Mesothelial cell of epicardium (in vitro differentiated cells): ENCODE results near the gene KHDC4. TPM values are rescaled to one million over a fixed set of nuclear protein-coding genes. Genes with fewer than 3 reads are reported as not detected.
A peak's percentile ranks its signal among the peaks of the same experiment; 100 is the strongest.

Experiments used
- DNase-seq, 2 experiments: peaks; one replicate each; pipeline ENCODE4 v3.0.0; 2021; ENCODE audit warnings: low spot score in 2 of 2; ENCODE audit not compliant: unreplicated experiment in 2 of 2
- H3K27ac Mint-ChIP-seq: 2 replicates; pipeline ENCODE4 v1.8.0; 2021; ENCODE audit warnings: mixed read lengths
- H3K27me3 Mint-ChIP-seq: 2 replicates; pipeline ENCODE4 v1.8.0; 2021; ENCODE audit warnings: low read depth, mixed read lengths
- H3K36me3 Mint-ChIP-seq: 2 replicates; pipeline ENCODE4 v1.8.0; 2021; ENCODE audit warnings: mixed read lengths
- H3K4me1 Mint-ChIP-seq: 2 replicates; pipeline ENCODE4 v1.8.0; 2021; ENCODE audit warnings: mixed read lengths
- H3K4me3 Mint-ChIP-seq: 2 replicates; pipeline ENCODE4 v1.8.0; 2021; ENCODE audit warnings: mild to moderate bottlenecking, moderate library complexity, mixed read lengths
- H3K9me3 Mint-ChIP-seq: 2 replicates; pipeline ENCODE4 v1.8.0; 2021; ENCODE audit warnings: mixed read lengths
- CTCF ChIP-seq: fragments of 200-600 bp; sonication (generic); IDR thresholded peaks from one replicate; pipeline ENCODE4 v1.5.0; 2021; ENCODE audit warnings: antibody characterized with exemption; ENCODE audit not compliant: unreplicated experiment
- total RNA-seq: library from RNA; stranded (reverse); gene quantifications from 3 replicates; pipeline ENCODE4 v1.2.1, GENCODE V29; 2021

The KHDC4 gene
- total RNA-seq, 1 donor from 2014 or later = 70.1 TPM

- peaks cover 16% of the 10 kb centered on the region for H3K36me3 Mint-ChIP-seq
- peaks cover 26% of the 10 kb centered on the region for H3K4me1 Mint-ChIP-seq
- no peak for TF ChIP-seq CTCF
- H3K4me3 Mint-ChIP-seq = no peak overlapping the region
- H3K9me3 Mint-ChIP-seq = no peaks in the 10 kb centered on the region
- no peaks in the 10 kb centered on the region for H3K27me3 Mint-ChIP-seq
- DNase-seq = no peak
- peak overlapping the region; percentile 51 for H3K27ac Mint-ChIP-seq
These were observed 35.2 kb upstream of the KHDC4 start for GRCh38 chr1:155969377-155969791.

GRCh38 chr1:155968670-155969069 lies 34.5 kb upstream of the KHDC4 start:
- H3K36me3 Mint-ChIP-seq = peaks cover 19% of the 10 kb centered on the region
- H3K4me1 Mint-ChIP-seq = peaks cover 22% of the 10 kb centered on the region

GRCh38 chr1:155968051-155968400 lies 33.8 kb upstream of the KHDC4 start:
- no peak for TF ChIP-seq CTCF
- Mint-ChIP-seq H3K9me3 (no peaks in the 10 kb centered on the region), H3K36me3 (peaks cover 19% of the 10 kb centered on the region), H3K27ac (peak overlapping the region; percentile 56), H3K4me1 (peaks cover 20% of the 10 kb centered on the region), H3K4me3 (no peak overlapping the region), H3K27me3 (no peaks in the 10 kb centered on the region)
- no peak for DNase-seq

More at GRCh38 chr1:155968670-155969069, 34.5 kb upstream of the KHDC4 start:
- Mint-ChIP-seq H3K27me3 (no peaks in the 10 kb centered on the region), H3K4me3 (no peak overlapping the region), H3K9me3 (no peaks in the 10 kb centered on the region), H3K27ac (peak overlapping the region; percentile 77)
- TF ChIP-seq CTCF = no peak
- DNase-seq = no peak

GRCh38 chr1:155967341-155968050 lies 33.3 kb upstream of the KHDC4 start:
- H3K27me3 Mint-ChIP-seq = no peaks in the 10 kb centered on the region
- DNase-seq = no peak
- H3K4me1 Mint-ChIP-seq = peaks cover 20% of the 10 kb centered on the region
- peak overlapping the region; percentile 56 for H3K27ac Mint-ChIP-seq
- H3K36me3 Mint-ChIP-seq = peaks cover 19% of the 10 kb centered on the region
- H3K9me3 Mint-ChIP-seq = no peaks in the 10 kb centered on the region
- no peak for TF ChIP-seq CTCF
- no peak overlapping the region for H3K4me3 Mint-ChIP-seq

- no peak overlapping the region for H3K27ac Mint-ChIP-seq
- H3K4me1 Mint-ChIP-seq = peaks cover 16% of the 10 kb centered on the region
- DNase-seq = no peak
- peaks cover 23% of the 10 kb centered on the region for H3K36me3 Mint-ChIP-seq
- H3K27me3 Mint-ChIP-seq = no peaks in the 10 kb centered on the region
- TF ChIP-seq CTCF = no peak
- no peaks in the 10 kb centered on the region for H3K9me3 Mint-ChIP-seq
- H3K4me3 Mint-ChIP-seq = no peak overlapping the region
These were observed 32.5 kb upstream of the KHDC4 start for GRCh38 chr1:155966750-155967149.

- no peak for TF ChIP-seq CTCF
- Mint-ChIP-seq H3K36me3 (peaks cover 27% of the 10 kb centered on the region), H3K9me3 (no peaks in the 10 kb centered on the region), H3K4me1 (peaks cover 16% of the 10 kb centered on the region), H3K27ac (peak overlapping the region; percentile 16), H3K4me3 (no peak overlapping the region), H3K27me3 (no peaks in the 10 kb centered on the region)
- no peak for DNase-seq
These were observed 31.9 kb upstream of the KHDC4 start for GRCh38 chr1:155966135-155966534.
